KBM-7 (cell line): ENCODE results near the gene TACR1.
"Not testable (repeated sequence)": the region's sequence is repeated elsewhere in the genome, so short reads cannot be mapped to it uniquely, and the experiment has no call there.

Source experiments
- DNase-seq: peaks from one replicate; pipeline ENCODE4 v3.0.0-alpha.2; 2015
- in situ Hi-C: fragments of 300-500 bp; cut with MboI; formaldehyde crosslinking; loops from 2 replicates; pipeline ENCODE4 v1.14.3; 2020; ENCODE audit warnings: low sequenced_read_pairs, low pct_unique_long_range_greater_than_20kb, mixed read lengths

TACR1 gene

GRCh38 chr2:75157435-75157834 lies 41.9 kb downstream of the TACR1 start:
- no peak for DNase-seq
- in situ Hi-C loops, result no loop called here

- in situ Hi-C loops, result no loop called here
- DNase-seq, result no peak
These were observed 44.2 kb downstream of the TACR1 start for GRCh38 chr2:75155115-75155514.

DNA sequence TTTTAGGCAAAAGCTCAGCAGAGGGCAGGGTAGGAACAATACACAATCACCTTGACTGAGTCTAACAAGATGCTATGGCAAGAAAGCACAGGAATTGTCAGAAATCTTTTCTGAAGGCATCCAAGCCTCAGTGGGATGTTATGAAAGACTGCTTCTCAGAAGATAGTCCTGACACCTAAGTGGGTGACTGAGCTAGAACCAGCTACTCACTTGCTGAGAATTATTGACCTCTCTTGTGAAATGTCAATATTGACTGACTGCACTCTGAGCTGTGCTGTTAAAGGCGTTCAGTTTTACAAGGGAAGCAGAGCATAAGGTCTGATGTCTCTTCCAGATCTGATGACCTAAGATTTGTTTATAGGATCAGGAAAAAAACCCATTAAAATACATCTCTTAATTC lies 46.1 kb downstream of the TACR1 start:
- in situ Hi-C loops, result no loop called here
- no peak for DNase-seq

GRCh38 chr2:75152243-75152642 lies 47.1 kb downstream of the TACR1 start:
- in situ Hi-C loops, result not testable (repeated sequence)
- peak; percentile 23 for DNase-seq

DNA sequence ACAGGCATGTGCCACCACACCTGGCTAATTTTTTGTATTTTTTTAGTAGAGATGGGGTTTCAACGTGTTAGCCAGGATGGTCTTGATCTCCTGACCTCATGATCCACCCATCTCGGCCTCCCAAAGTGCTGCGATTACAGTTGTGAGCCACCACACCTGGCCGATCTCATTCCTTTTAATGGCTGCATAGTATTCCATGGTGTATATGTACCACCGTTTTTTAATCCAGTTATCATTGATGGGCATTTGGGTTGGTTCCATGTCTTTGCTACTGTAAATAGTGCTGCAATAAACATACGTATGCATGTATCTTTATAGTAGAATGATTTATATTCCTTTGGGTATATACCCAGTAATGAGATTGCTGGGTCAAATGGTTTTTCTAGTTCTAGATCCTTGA lies 51.4 kb downstream of the TACR1 start:
- in situ Hi-C loops, DNase-seq: not testable (repeated sequence)

- in situ Hi-C loops, result no loop called here
- no peak for DNase-seq
These were observed 52.6 kb downstream of the TACR1 start for GRCh38 chr2:75146606-75147332.

GRCh38 chr2:75146221-75146605 lies 53.1 kb downstream of the TACR1 start:
- in situ Hi-C loops, DNase-seq: not testable (repeated sequence)

- no peak for DNase-seq
- in situ Hi-C loops, result no loop called here
These were observed 57.2 kb downstream of the TACR1 start for GRCh38 chr2:75142081-75142480.

GRCh38 chr2:75140288-75140687 lies 59.0 kb downstream of the TACR1 start:
- DNase-seq, result no peak
- in situ Hi-C loops, result no loop called here

DNA sequence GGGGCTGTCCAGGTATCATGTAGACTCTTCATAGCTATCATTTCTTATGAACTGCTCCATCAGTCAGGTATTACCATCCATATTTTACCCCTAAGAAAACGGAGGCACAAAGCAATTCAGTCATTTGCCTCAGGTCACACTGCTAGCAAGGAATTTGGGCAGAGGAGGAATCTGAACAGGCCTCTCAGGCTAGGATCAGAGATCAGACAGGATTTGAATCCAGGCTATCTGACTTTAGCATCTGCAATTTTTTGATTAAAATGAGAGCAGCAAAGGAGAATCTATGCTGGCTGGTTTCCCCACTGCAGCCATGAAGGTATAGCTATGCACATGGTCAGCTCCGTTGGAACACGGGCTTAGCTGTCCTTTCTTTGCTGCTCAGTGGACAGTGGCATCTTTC lies 60.1 kb downstream of the TACR1 start:
- no peak for DNase-seq
- in situ Hi-C loops, result no loop called here

DNA sequence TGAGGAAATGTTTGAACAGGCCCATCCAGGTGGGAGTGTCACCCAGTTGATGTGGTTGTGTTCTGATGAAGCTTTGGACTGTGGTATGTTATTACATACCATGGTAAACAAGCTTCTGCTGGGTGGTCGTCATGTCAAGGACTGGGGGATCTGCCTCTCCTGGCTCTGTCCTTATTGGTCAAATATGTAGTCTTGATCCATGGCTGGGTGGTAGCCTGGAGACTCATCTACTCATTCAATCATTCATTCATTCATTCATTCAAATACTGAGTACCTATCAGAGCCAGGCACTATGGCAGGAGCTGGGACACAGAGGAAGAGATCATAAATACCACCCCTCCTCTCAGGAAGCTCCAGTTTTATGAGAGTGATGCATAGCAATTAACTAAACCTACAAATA lies 60.8 kb downstream of the TACR1 start:
- in situ Hi-C loops, result no loop called here

GRCh38 chr2:75135776-75136400 lies 63.4 kb downstream of the TACR1 start:
- in situ Hi-C loops, result no loop called here
- no peak for DNase-seq

More for the DNA sequence above, 60.8 kb downstream of the TACR1 start:
- no peak for DNase-seq

DNA sequence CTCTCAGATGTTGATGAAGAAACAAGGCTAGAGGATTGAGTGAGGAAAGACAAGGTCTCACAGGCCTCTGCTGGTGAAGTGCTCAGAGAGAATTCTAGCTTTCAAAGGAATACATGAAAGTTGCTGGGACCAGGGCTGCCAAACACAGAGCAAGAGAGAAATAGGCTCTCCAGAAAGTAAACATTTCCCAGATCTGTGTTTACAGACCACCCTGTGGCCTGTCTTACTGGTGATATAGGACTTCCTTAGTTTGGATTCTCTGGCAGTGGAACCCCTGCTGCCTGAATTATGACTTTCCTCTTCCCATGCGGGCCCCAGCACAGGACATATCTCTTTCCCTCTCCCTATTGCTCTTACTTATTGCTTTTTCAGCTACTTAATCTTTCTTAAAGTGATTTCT lies 64.5 kb downstream of the TACR1 start:
- DNase-seq, result no peak
- in situ Hi-C loops, result no loop called here

DNA sequence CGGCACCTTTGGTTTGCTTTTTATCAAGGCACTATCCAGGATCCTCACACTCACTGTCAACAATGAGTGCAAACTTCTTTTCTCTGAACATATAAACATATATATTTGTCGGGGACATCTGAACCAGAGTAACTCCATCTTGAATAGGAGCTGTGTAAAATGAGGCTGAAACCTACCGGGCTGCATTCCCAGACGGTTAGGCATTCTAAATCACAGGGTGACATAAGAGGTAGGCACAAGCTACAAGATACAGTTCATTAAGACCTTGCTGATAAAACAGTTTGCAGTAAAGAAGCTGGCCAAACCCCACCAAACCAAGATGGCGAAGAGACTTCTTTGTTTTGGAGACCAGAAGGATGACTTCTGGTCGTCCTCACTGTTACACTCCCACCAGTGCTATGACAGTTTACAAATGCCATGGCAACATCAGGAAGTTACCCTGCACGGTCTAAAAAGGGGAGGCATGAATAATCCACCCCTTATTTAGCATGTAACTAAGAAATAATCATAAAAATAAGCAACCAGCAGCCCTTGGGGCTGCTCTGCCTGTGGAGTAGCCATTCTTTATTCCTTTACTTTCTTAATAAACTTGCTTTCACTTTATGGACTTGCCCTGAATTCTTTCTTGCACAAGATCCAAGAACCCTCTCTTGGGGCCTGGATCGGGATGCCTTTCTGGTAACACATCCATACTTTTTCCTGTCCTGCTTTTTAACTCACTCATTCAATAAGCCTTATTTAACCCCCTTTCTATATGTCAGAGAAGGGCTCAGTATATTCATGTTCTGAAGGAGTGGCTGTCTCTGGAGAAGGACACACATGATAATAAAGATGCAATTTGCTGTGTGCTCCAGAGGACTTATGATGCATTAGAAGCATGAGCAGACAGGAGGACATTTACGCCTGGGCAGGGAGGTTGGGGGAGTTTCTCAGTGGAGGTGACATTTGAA lies 65.4 kb downstream of the TACR1 start:
- DNase-seq, result no peak
- in situ Hi-C loops, result no loop called here

GRCh38 chr2:75130171-75130570 lies 69.1 kb downstream of the TACR1 start:
- no peak for DNase-seq
- in situ Hi-C loops, result no loop called here

DNA sequence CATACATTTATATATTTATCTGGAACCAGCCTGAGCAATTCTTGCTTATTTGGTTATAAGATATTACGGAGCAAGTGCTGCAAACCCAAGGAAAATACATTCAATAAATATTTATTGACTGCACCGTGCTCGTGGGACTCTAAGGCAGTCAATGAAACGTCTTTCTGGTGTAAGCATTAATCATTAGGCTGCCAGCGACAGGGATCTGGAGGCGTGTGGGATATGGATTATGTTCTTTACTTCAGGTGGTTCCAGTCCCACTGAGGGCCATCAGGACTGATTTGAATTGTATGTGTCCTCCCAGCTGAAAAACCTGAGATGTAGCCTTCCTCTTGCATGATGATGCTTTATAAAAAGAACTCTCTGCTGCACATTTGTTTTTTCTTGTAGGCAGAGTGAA lies 75.4 kb downstream of the TACR1 start:
- in situ Hi-C loops, result no loop called here
- DNase-seq, result no peak

GRCh38 chr2:75113231-75113869 lies 86.0 kb downstream of the TACR1 start:
- no peak for DNase-seq
- in situ Hi-C loops, result no loop called here

GRCh38 chr2:75108937-75109482 lies 90.3 kb downstream of the TACR1 start:
- no peak for DNase-seq
- in situ Hi-C loops, result no loop called here

DNA sequence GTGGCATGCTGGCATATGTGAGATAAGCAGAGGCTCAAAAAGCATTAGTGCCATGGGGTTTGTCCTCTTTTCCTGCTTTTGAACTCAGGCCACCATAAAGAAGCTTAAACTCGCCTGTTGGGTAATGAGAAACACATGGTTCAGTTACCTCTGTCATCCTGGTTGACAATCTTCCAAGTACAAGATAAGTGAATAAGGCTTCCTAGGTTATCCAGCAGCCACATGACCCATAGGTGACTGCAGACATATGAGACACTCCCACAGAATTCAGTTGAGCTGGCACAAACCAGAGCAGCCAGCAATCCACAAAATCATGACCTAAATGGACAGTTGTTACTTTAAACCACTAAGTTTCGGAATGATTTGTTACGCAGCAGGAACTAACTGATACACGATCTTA lies 97.3 kb downstream of the TACR1 start:
- no peak for DNase-seq
- in situ Hi-C loops, result no loop called here
